SH-SY5Y (cell line): ENCODE results near the gene HCN2.

ENCODE experiments used
- GATA2 ChIP-seq: IDR thresholded peaks from 2 replicates; pipeline ENCODE4 v1.6.1; 2011; ENCODE audit warnings: mild to moderate bottlenecking, low read depth, low read length
- GATA3 ChIP-seq: IDR thresholded peaks from 2 replicates; pipeline ENCODE4 v1.6.1; 2011; ENCODE audit warnings: low read depth, mild to moderate bottlenecking, low read length, moderate library complexity

DNA sequence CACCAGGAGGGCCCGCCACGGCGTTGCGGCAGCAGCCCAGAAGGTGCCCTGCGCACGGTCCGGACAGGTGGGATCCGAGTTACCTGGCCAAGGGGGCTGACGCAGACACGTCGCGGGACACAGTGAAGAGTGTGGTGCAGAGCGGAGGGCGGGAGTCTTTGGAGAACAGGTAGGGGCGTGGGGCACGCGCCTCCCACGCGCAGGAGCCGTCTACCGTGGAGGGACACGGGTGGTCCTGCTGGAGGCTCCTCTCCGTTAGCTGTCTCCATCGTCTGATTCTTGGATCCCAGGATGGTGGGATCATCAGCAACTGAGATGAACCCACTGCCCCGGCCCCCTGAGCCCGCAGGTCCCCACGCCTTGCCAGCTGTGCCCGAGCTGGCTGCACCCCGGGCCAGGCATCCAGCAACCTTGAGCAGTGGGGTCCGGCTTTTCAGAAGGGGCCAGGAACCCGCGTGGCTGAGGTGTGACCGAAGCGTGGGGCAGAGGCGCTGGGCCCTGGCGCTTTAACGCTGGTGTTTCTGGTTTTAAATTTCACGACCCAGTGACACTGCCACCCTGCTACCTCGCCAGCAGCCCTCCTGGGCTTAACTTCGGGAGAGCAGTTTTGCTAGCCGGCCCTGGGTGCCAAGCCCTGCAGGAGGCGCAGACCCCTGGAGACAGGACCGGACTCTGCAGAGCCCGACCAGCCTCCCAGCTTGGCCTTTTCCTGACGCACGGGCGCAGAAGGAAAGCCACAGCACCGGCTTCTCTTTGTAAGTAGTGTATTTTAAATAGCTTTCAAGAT is 57.3 kb downstream of the HCN2 start:
- TF ChIP-seq GATA2 (no peak), GATA3 (no peak)
